Hypothalamus (tissue), 51 donors: Measurements from ENCODE around the gene SERPINE1.
A peak's percentile ranks its signal among the peaks of the same experiment; 100 is the strongest.

Experiments
- DNase-seq, 51 donors: peaks; one replicate each; lab custom pipeline; 2025; lab: John Stamatoyannopoulos, UW

SERPINE1 gene

DNA sequence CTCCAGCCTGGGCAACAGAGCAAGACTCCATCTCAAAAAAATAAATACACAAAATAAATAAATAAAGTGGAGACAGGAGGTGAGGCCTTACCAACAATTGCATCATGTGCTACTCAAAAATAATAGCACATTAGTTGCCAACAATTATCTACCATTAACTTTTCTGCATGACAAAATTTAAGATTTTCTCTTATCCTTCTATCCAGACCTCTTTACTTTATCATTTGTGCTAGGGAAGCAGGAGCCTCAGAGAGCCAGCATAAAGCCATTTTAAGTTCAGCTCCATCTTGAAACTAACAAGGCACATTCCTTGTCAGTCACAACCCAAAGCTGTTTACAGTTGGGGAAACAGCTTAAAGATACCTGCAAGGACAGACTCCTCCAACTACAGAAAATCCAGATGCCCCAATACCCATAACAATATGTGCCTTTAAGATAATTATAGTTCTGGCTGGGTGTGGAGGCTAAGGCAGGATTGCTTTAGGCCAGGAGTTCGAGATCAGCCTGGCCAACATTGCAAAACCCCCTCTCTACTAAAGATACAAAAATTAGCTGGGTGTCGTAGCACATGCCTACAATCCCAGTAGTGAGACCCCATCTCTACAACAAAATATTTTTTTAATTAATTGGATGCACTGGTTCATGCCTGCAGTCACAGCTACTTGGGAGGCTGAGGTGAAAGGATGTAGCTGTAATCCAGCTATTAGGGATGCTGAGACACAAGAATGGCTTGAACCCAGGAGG, 25.2 kb downstream of the SERPINE1 start:
- DNase-seq: no peak

DNA sequence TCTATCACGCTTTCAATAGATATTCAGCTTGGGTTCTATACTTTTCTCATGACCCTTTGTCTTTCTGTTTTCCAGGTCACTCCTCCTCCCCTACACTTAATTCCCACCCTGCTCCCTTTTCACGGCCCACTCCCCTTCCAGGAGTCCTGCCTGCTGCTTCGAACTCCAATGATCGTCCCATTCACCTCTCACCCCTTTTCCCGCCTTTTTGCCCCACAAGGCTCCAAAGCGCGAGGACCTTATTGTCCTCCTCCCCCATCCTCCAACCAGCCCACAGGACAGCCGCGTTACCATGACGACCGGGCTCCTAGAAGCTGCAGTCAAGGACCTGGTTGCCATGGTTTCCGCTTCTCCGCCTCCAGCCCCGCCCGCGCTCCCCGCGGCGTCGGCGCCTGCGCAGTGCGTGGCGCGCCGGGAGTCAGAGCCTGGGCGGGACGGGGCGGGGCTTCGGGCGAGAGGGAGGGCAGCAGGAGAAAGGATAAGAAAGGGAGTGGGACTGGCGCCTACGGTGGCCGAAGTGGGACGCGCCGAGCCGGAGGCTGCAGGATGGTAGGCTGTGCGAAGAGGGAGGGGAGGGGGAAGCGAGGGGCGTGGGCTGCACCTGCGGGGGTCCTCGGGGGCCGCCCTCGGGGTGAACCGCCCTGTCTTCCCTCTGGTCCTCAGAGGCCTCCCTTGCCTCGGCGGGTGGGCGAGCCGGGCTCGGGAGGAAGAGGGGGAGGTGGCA, 27.2 kb downstream of the SERPINE1 start, which contains the start of gene AP1S1:
TSS of gene AP1S1 (plus strand) at position 508 of the 724 bp plus-strand sequence. CDS start at position 547, 39 bp downstream.
- peak; percentile 38 to 94 (median 86) for DNase-seq

DNA sequence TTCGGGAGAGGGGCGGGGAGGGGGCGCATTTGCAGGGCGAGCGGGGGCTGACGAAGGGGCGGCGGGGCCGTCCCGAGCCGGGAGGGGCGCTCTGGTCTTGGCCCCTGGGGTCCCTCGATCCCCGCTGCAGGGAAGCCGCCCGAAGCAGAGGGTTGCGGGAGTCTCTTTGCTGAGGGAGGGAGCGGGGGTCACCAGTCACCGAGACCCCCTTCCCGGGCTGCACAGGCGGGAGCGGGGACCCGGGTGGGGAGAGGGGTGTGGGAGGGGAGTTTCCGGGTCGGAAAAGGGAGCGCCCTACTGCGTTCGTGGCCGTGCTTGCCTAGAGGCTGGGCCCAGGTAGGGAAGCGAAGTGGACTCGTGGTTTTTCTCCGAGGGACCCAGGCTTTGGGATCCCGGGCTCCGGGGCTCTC, 27.8 kb downstream of the SERPINE1 start:
- peak in 1 of 51 donors; percentile 20 for DNase-seq

DNA sequence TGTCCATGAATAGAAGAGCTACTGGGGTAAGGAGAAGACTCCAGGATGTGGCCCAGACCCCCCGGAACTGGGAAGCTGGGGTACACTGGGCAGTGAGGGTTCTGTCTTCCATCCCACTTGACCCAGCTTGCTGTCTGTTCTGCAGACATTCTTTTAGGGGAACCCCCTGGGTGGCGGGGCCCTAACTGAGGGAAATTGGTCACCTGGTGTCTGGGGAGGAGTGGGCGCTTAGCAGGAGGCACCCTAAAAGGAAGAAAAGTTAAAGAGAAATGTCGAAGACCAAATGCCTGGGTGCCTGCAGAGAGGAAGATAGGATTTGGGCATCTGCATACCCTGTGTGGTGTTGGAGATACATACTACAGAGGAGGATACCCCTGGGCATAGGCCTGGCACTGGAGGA, 28.4 kb downstream of the SERPINE1 start:
- DNase-seq: peak in 1 of 51 donors; percentile 17

DNA sequence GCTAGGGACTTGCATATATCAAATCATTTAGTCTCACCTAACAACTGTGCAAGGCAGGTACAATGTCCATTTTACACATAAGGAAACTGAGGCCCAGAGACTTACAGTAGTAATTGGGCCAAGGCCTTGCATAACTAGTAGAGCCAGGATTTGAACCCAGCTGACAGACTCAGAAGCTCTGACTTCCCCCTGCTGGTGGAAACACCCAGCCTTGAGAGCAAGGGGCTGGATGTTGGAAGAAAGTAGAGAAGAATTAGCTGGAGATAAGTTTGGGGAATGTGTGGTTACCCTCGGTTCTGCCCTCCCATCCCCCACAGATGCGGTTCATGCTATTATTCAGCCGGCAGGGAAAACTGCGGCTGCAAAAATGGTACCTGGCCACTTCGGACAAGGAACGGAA, 29.4 kb downstream of the SERPINE1 start:
- DNase-seq: no peak

DNA sequence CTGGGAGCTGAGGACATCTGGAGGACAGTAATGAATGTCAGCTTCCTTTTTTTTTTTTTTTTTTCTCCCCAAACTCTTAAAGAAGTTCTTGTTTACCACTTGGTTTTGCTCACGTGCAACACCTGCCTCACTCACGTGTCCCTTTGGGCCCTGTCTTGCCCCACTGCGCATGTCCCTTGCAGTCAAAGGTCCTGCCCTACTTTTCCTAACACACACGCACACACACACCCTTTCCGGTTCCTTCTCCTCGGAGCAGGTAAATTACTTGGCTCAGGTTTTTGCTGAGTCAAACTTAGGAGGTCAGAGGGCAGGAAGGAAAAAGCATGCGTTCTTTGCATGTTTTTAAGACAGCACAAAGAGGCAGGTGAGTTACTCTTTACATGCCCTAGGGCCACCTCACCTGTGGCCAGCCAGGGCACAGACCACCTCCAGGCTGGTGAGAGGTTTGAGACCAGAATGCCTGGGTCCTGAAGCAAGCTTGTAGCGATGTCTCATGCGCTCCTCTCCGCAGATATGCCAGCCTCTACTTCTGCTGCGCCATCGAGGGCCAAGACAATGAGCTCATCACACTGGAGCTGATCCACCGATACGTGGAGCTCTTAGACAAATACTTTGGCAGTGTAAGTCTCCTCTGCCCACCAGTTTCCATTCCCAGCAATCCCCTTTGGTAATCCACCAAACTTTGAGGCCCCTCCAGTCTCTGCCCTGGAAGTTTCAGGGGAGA, 30.1 kb downstream of the SERPINE1 start:
- peak in 1 of 51 donors; percentile 29 for DNase-seq

DNA sequence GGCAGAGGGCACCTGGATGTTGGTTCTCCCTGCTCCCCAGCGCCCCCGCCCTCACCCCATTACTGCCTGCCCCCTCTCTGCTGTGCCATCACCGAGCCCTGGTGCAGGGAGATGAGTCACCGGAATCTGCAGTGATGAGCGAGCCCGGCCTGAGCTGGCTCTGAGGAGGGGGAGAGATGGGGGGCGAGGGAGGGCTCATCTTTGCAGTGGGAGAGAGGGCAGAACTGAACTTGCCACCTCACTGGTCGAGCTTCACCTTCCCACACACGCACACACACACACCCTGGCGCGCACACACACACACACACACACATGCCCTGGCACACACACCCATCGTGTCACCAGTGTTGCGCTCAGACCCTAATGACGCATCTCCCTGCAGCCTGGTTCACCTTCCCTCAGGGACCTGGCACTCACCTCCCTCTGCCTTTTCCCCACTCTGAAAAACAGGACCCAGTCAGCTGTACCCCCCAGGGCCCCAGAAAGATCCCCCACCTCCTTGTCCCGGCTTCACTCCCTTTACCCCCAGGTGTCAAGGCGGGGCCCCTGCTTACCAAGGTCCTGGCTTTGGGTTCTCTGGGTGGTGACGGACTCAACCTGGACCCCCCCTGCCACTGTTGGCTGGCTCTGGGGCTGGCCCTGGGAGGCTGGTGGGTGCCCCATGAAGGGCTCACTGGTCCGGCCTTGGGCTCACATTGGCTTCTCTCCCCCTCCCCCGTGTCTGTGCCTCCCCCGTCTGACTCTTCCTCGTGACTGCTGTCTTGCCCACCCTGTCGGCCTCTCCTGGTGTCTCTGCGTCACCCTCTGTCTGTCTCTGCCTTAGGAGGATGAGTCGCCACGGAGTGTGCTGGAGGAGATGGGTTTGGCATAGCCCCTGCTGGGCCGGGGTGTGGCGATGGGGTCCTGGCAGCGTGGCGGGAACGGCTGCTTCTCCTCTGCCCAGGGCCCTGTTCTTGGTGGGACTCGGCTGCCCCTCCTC, 33.1 kb downstream of the SERPINE1 start:
- DNase-seq: peak in 3 of 51 donors; percentile 14 to 83 (median 32)

DNA sequence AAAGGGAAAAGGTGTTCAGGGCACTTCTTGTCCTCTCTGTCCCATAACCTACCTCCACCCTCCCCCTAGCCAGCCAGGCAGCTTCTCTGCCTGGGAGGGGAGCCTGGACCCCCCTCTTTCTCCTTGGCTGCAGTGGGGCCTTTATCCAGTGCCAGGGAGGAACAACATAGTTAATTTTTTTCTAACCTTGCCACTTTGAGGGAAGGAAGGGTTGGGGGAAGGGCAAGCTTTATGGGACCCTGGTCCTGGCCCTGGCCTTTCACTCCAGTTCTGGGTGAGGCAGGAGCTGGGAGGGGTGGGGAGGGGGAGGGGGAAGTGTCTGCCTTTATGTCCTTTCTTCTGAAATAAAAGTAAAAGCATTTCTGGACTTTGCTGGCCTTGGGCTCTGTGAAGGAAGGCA, 34.0 kb downstream of the SERPINE1 start:
- DNase-seq: no peak

DNA sequence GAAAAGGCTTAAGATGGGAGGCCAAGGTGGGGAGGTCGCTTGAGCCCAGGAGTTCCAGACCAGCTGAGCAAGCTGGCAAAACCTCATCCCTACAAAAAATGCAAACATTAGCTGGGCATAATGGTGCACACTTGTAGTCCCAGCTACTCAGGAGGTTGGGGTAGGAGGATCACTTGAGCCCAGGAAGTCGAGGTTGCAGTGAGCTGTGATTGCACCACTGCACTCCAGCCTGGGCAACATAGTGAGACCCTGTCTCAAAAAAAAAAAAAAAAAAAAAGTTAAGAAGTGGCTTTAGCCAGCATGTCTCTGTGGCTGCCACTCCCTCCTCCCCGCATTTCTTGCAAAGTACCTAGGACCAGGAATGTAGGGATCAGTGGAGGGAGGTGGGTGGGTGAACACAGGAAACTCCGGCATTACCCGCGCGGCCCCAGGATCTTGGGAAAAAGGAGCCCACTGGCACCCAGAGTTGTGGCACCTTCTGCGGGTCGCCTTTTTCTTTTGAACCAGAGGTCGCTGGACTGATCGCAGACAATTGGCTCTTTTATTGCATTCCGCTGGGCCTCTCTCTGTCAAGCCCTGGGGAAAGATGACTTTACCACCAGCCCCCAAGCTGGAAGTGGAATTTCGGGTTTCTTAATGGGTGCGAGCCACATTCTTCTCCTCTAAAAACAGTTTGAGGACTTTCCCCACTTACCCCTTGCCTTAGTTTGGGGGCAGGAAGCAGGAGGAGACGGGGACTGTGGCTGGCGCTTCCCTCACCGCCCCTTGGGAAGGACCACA, 35.0 kb downstream of the SERPINE1 start:
- DNase-seq: no peak

DNA sequence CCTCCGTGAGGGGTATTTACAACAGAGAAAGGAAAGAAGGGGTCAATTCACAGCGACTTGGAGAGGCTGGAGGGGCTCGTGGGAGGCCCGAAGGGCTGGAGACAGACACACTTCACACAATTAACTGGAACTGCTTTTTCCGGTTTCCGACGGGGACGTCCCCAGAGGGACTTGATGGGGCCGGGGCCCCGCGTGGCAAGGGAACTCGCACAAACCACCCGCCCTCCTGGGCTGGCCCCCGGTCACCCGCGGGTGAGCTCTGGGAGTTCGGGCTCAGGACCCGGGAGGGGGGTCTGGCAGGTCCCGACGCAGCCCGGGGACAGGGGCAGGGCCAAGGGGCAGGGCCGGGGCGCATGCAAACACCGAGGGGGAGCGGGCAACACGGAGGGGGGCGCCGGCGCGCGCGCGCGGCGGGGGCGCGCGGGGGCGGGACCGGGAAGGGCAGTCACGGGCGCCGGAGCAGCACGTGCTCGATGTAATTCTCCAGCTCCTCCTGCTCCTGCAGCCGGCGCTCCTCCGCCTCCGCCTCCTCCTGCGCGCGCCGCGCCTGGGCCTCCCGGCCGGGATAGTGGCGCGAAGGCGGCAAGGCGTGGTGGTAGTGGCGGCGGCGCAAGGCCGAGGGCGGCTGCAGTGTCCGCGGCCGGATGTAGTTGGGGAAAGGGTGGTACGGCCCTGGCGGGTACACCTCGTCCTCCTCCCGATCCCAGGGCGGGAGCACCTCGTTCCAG, 35.8 kb downstream of the SERPINE1 start:
- DNase-seq: peak in 4 of 51 donors; percentile 7 to 39 (median 25)

DNA sequence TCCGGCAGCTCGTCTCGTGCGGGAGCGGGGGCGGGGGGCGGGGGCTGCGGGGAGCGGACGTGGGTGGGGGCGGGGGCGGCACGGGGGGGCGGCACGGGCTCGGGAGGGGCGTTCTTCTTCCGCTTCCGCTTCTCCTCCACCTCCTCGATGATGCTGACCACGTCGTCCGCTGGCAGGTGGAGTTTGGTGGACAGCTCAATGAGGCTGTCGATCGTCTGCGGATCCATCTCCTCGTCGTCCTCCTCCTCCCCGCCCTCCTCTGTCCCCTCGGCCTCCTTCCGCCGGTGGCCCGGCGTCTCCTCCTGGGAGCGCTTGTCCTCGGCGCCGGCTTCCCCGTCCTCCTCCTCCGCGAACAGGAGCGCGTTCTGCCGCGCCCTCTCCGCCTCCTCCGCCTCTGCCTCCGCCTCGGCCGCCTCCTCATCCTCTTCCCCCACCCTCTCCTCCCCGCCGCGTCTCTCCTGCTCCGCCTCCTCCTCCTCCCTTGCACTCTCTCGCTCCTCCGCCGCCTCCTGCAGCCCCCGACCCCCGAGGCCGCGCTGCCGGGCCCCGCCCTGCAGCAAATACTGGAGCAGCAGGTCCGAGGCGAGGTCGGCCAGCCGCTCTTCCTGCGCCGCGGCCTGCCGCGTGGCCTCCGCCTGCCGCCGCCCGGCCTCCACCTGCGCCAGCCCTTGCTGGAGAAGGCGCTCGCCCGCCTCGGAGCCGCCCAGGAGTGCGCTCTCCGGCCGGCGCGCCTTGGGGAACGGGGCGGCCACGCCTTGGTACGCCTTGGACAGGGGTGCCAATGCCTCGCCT, 36.6 kb downstream of the SERPINE1 start:
- peak in 9 of 51 donors; percentile 7 to 58 (median 29) for DNase-seq

DNA sequence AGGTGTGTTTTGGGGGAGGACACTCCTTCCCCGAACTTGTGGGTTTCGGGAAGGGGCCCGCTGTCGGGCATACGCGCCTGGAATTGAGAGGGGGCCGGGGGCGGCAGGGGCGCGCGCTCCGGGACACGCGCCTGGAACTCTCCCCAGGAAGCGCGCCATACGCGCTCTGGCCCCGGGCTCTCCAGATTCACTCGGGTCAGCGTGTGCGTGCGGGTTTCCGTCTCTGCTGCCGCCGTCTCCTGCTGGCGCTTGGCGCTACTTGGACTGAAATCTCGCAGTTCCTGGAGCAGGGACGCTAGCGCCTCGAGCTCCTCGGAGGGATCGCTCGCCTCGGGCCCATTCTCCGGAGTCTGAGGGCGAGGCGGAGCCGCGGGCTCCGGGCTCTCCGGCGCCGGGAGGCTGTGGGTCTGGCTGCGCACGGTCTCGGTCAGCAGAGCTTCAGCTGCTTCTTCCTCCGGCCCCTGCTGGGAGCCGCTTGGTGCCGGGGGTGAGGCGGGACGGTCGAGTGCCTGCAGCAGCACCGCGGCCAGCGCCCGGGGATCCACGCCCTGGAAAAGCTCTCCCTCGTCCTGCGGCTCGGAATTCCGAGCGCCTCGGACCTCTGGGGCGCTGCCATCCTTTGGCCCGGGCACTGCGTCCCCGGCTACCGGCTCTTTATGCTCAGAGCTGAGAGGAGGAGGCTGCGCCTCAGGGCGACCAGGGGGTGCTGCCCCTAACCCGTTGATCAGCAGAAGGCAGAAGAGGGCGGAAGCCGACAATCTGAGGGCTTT, 37.4 kb downstream of the SERPINE1 start:
- DNase-seq: peak in 1 of 51 donors; percentile 7

DNA sequence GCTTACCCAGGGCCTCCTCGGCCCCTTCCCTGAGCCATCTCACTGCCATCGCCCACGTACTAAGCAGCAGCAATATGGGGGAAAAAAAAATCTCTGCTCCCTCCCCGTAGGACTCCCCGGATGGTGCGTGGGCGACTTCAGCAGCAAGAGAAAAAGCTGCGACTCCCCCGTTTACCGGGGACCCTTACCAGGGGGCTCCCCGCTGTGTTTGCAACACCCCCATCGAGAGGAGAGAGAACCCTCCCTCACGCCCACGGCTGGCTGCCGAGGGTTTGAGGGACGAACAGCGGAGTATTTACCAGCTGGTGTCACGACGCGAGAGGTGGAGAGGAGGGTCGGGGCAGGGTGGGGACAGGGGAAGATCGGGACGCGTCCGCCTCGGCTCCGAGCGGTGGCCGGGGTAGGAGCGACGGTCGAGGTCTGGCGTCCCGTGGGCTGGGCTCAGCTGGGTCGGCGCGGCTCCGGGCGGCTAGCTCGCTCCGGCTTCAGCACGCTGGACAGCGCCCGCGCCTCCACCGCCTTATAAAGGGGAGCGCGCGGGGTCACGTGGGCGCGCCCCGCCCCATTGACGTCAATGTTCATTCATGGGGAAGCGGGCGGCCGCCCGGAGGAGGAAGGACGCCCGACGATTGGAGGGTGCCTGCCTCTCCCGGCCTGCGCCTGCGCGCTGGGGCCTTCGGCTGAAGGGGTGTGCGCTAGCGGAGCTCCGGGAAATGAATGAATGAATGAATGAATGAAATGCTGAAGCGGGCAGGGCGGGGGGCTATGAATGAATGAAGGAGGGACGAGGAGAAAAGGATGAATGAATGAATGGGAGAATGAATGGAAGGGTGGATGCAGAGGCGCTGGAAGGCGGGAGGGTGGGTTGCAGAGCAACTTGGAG, 38.4 kb downstream of the SERPINE1 start, which contains the start of gene VGF:
TSS of gene VGF (minus strand) at position 495 of the 883 bp plus-strand sequence. CDS start 726 bp downstream, outside the sequence.
- peak in 50 of 51 donors; percentile 21 to 91 (median 76) for DNase-seq

DNA sequence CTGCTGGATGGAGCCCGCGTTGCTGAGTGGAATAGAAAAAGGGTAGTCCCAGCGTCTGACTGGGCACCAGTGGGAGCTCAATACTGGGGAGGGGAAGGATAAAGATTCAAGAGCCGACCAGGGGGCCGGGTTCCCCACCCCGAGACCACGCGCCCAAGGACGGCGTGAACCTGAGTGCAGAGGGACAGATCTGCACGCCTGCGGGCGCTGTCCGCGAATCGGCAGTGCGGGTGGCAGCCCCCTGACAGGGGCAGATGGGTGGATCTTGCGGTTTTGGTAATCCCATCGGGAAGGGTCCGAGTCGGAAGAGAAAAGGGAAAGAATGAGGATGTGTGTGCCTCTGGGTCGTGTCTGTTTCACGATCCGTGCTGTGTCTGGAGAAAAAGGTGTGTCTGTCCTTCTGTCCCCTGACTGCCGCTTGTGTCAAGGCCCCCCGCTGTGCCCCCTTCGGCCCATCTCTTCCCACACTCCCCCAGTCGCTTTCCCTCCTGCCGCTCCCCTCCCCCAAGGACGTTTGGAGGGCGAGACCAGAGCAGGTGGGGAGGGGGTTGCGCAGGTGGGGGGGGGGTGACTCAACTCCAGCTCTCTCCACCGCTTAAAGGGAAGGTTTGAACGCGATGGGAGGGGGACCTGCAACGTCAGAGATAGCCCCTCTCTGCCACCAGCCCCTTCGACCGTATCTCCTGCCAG, 39.2 kb downstream of the SERPINE1 start:
- no peak for DNase-seq

DNA sequence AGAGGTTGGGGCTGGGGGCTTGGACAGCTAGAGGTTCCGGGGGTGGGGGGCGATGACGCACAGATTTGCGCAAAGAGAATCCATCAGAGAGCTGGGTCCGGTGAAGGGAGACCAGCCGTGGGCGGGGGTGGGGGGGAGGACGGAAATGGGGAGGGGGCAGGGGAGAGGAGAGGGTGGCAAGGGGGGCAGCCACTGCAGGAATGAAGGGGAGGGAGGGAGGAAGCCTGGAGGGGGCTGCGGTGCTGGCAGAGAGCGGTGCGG, 39.7 kb downstream of the SERPINE1 start:
- DNase-seq: no peak
